ENCODE measurements around the gene FAM72A.
"Not testable (repeated sequence)": the region's sequence is repeated elsewhere in the genome, so short reads cannot be mapped to it uniquely, and the experiment has no call there.

FAM72A gene

GRCh38 chr1:206169794-206170193, 32.8 kb downstream of the FAM72A start:
- not testable (repeated sequence) for DNase-seq (ENCODE audit: low read depth, low spot score)

GRCh38 chr1:206167350-206168029, 35.1 kb downstream of the FAM72A start:
- not testable (repeated sequence) for DNase-seq (ENCODE audit: low read depth, low spot score)

- DNase-seq (ENCODE audit: low read depth, low spot score), result no peak
Measured at GRCh38 chr1:206145771-206146290, 56.8 kb downstream of the FAM72A start.

GRCh38 chr1:206144605-206145004, 58.0 kb downstream of the FAM72A start:
- no peak for DNase-seq (ENCODE audit: low read depth, low spot score)

GRCh38 chr1:206143537-206144172, 59.0 kb downstream of the FAM72A start:
- DNase-seq (ENCODE audit: low read depth, low spot score), result no peak

GRCh38 chr1:206142770-206143169, 59.9 kb downstream of the FAM72A start:
- DNase-seq (ENCODE audit: low read depth, low spot score), result no peak

GRCh38 chr1:206142011-206142410, 60.6 kb downstream of the FAM72A start:
- no peak for DNase-seq (ENCODE audit: low read depth, low spot score)

- DNase-seq (ENCODE audit: low read depth, low spot score), result no peak
Measured at GRCh38 chr1:206136241-206136640, 66.4 kb downstream of the FAM72A start.

Data from astrocyte of the hippocampus (primary cell).